ENCODE results near the gene TXNL4B.
"Not testable (repeated sequence)": the region's sequence is repeated elsewhere in the genome, so short reads cannot be mapped to it uniquely, and the experiment has no call there.

The TXNL4B gene

DNA sequence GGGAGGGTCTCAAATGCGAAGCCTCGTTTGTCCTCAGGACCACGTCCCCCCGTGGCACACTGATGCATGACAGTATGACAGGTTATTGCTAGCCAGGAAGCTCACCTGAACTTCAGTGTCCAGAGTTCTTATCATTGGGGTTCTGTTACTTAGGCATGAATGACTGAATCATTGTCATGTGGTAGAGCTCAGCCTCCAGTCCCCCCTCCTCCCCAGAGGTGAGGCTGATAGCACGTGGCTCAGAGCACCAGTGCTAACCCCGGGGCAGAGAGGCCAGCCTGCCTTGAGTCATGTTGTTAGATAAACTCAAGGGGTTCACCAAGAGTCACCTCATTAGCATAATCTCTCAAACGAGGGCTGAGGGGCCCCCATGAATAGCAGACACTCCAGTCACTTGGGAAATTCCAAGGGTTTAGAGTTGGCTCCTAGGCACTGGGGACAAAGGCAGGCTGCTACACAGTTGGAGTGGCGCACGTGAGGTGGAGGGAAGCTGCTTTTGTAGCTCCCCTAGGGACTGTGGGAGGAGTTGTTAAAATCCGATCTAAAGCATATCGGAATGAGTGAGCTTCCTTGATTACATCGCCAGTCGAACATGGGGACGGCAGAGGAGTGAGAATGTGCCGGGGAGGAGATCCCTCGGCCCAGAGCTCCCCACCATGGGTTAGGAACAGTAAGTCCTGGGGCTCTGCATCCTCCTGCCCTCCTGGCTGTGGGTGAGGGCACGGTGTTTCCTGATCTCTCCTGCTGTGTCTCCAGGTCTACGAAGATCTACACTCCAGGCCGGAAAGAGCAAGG lies 18.4 kb upstream of the TXNL4B start:
- DNase-seq (ENCODE audit: low spot score), result no peak

DNA sequence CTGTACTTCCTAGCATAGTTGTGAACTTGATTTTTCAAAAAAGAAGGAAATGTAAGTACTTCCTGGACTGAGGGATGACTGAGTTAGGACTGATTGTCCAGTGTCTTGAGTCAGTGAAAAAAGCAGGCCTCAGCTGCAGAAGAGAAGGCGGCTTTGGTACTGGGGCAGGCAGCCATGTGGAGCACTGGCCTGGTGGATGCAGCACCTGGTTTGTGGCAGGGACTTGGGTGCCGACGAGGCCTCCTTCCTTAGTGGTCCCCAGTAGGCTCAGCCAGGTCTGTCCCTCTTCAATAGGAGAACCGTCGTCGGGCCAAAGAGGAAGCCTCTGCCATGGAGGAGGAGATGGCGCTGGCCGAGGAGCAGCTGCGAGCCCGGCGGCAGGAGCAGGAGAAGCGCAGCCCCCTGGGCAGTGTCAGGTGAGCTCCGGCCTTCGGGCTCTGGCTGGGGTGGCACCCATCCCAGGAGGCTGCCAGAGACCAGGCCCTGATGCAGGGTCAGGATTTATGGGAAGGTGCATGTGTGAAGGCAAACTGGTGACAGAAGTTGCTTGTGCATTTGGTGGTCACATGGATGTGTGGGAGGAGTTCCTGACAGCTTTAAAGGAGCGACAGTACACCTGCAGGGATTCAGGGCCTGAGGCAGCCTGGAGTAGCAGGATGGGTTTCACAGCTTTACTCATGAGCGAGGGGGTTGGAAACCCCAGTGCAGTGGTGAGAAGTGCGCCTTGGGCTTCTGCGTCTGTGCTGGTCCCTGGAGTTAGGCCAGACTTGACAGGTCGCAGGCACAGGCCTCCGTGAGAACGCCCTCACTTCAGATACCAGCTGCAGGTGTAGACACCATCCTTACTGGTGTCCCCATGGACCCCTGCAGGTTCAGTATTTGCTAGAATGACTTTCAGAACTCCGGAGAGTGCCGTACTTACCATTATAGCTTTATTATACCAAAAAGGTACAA lies 17.5 kb upstream of the TXNL4B start:
- no peak for DNase-seq (ENCODE audit: low spot score)

DNA sequence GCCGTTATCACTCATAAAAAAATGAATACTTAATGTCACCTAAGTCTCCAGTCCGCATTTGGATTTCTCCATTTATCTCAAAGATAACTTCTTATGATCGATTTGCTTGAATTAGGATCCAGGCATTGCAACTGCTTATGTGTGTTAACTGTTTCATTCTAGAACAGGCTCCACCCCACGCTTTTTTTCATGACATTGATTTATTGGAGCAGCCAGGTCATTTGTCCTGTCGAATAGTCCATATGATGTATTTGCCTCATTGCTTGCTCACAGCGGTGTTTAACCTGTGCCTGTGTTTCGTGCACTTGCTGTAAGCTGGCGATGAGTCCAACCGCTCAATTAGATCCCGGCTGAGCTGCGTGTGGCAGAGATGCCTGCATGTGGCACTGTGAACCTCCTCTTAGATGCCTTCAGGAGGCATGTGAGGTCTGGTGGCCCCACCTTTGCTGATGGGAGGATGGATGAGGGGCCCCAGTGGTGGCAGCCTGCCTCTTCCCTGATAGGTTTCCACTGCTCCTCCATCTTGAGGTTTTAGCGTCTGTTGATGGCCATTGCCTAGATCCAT lies 16.6 kb upstream of the TXNL4B start:
- no peak for DNase-seq (ENCODE audit: low spot score)

DNA sequence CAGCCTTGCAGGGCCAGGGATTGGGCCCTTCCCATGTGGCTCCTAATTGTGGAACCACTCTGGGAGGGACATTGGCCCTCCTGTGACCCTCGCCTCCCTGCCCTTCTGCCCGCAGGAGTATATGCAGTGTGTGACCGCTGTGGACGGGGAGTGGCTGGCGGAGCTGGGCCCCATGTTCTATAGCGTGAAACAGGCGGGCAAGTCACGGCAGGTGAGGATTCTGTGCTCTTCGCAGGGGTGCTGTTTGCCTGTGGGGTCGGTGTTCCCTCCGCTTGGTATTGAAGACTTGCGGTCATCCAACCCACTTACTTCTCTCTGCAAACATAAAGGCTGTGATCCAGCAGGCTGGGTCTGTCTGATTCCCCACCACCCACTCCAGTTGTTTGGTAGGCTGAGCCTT lies 15.9 kb upstream of the TXNL4B start:
- no peak for DNase-seq (ENCODE audit: low spot score)

DNA sequence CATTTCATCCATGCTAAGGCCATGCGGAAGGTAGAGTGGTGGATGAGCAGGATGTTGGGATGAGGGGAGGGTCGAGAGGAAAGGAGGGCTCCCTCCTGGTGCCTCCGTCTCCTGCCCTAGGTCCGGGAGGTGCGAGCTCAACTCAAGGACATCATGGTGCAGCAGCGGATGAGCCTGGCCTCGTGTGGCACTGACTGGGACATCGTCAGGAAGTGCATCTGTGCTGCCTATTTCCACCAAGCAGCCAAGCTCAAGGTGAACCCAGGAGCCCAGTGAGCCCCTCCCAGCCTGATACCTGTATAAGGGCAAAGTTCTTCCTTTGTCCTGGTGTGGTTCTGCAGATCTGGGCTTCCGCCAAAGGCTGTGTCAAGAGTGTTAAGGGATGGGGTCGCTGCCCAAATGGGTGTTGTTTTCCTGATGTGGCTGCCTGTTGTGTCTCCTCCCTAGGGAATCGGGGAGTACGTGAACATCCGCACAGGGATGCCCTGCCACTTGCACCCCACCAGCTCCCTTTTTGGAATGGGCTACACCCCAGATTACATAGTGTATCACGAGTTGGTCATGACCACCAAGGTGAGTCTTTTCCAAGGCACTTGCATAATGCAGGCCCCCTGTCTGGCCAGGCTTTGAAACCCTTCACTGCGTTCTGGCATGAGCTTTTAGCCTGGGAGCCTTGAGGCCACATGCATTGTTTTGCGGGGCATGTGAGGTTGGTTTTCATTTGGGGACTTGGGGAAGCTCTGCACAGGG lies 15.1 kb upstream of the TXNL4B start:
- no peak for DNase-seq (ENCODE audit: low spot score)

DNA sequence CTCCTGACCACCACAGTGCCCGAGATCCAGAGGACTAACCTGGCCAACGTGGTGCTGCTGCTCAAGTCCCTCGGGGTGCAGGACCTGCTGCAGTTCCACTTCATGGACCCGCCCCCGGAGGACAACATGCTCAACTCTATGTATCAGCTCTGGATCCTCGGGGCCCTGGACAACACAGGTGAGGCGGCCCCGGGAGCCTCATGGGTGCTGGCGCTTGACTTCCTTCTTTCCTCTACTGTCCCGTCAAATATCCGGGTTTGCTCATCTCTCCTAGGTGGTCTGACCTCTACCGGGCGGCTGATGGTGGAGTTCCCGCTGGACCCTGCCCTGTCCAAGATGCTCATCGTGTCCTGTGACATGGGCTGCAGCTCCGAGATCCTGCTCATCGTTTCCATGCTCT lies 14.0 kb upstream of the TXNL4B start:
- DNase-seq (ENCODE audit: low spot score), result no peak

DNA sequence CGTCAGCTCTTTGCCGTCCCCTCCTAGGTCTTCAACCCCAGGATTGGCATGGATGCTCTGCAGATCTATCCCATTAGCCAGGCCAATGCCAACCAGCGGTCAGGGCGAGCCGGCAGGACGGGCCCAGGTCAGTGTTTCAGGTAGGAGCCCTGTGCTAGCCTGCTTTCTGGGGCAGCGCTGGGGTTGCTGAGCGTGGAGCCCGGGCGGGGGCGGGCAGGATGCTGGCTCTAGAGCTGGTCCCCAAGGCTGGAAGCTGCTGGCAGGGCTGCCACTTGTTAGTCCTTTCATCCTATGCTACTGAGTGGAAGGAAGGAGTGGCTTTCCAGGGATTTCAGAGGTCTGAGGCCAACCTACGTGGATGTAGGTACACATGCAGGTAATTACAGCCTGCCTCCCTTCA lies 12.6 kb upstream of the TXNL4B start:
- DNase-seq (ENCODE audit: low spot score), result no peak

DNA sequence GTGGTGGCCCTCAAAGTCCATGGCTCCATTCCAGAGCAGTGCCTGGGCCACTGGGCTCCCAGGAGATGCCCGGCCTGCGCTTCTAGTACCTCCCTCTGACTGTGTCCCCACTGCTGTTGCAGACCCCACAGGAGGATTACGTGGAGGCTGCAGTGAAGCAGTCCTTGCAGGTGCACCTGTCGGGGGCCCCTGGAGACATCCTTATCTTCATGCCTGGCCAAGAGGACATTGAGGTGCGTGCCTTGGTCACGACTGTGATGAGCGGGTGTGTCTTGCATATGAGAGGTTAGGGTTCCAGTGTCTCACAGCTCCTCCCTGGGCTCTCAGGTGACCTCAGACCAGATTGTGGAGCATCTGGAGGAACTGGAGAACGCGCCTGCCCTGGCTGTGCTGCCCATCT lies 11.5 kb upstream of the TXNL4B start:
- DNase-seq (ENCODE audit: low spot score), result no peak

DNA sequence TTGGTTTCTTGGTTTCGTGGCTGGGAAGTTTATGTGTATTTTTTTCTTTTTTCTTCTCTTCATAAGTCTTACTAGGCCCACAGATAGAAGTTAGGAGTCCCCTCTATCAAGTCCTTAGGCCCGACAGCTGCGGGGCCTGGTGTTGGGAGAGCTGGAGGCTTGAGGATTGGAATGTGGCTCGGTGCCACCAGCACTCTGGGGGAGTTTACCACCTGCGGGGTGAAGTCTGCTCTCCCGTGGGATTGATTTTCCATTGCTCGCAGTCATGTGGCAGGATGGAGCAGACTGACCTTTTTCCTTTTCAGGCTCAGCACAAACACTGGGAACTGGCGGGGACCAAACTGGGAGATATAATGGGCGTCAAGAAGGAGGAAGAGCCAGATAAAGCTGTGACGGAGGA lies 7.8 kb upstream of the TXNL4B start:
- no peak for DNase-seq (ENCODE audit: low spot score)

DNA sequence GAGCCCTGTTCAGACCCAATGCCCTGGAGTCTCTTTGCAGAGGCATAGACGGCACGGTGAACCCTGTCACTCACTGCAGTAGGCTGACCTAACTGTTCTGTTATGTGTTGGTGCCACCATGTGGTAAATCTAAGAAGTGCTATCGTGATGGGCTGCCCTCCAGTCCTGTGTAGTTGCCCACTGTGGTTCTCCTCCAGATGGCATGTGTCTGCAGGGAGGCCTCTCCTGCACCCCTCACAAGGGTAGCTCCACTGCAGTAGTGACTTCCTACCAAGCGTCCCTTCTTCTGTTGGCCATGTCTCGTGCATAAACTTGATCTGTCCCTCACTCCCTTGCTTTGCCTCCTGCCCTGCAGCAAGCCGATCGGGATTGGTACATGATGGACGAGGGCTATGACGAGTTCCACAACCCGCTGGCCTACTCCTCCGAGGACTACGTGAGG lies 6.0 kb upstream of the TXNL4B start:
- peak; percentile 73 for DNase-seq (ENCODE audit: low spot score)

DNA sequence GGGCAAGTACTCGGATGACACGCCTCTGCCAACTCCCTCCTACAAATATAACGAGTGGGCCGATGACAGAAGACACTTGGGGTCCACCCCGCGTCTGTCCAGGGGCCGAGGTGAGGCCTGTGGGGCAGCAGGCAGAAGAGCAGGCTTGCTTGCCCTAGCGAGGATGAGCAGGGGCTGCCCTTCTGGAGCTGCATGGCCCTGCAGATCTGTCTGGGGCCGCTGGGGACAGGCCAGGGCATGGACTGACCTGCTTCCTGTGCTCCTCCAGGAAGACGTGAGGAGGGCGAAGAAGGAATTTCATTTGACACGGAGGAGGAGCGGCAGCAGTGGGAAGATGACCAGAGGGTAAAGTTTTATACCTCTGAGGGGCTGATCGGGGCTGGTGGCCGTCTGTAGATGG lies 5.5 kb upstream of the TXNL4B start:
- no peak for DNase-seq (ENCODE audit: low spot score)

DNA sequence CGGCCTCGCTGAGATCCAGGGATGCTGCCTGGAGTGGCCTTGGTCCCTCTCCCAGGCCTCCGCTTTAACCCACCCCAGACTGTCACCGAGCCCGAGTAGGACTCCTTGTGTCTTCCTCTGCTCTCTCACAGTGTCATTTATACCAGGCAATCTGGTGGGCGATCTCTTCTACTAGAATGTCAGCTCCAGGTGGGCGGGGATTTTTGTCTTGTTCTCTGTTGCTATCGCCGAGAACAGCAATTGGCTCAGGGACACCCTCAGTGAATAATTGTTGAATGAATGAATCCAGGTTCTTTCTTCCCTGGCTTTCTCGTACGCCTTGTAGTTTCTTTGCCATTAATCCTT lies 818 bp upstream of the TXNL4B start:
- DNase-seq (ENCODE audit: low spot score), result no peak

DNA sequence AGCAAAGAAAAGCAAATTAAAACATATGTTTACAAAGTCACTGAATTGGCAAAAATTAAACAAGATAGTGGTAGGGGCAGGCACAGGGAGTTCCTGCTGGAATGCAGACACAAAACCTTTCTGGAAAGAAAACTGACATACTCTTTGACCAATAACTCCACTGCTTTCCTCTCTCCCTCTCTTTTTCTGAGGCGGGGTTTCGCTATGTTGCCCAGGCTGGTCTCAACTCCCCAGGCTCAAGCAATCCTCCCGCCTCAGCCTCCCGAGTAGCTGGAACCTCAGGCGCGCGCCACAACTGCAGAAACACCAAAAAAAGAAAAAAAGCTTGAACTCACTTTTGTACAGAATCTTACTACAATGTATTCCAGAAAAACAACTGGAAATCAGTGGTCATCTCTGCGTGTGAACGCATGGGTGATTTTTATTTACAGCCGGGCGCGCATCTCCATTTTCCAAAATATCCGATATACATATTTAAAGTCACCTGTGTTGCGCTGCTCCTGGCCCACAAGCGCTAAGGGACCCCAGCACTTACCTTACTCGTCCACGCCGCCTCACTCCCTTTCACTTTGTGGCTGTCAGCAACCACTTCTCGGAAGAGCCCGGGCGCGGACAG lies 480 bp downstream of the TXNL4B start:
- peak; percentile 61 for DNase-seq (ENCODE audit: low spot score)

DNA sequence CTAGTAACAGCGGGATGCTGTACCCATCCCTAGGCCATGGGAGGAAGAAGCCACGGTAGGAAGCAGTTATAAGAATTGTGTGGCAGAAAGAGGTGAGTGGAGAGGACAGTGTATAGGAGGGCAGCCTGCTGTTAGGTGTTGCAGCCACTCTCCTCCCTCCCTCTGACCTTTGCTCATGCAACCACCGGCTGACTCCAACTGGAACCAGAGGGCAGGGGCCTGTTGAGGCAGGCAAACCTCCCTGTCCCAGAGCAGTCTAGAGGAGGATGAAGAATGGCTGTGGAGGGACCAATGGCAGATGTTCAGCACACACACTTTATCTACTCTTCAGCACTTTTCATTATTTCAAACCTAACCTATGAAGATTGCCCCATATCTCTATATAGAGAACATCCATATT lies 2.2 kb downstream of the TXNL4B start:
- no peak for DNase-seq (ENCODE audit: low spot score)

DNA sequence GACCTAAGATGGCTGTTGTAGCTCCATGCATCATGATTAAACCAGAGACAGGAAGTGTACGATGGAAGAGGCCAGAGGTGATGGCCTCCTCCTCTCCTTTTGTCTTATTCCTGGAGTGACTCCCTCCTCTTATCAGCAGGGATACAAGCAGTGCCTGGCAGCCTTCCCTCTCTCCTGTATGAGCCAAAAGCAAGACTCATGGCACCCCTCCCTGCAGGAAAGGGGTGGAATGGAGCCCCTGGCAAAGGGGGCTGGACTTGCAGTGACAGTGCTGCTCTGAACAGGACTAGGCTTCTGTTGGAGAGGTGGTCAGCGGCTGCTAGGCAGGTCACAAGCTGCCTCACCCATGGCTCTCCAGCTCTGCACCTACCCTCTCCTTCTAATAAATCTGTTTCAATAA lies 8.4 kb downstream of the TXNL4B start:
- DNase-seq (ENCODE audit: low spot score), result no peak

DNA sequence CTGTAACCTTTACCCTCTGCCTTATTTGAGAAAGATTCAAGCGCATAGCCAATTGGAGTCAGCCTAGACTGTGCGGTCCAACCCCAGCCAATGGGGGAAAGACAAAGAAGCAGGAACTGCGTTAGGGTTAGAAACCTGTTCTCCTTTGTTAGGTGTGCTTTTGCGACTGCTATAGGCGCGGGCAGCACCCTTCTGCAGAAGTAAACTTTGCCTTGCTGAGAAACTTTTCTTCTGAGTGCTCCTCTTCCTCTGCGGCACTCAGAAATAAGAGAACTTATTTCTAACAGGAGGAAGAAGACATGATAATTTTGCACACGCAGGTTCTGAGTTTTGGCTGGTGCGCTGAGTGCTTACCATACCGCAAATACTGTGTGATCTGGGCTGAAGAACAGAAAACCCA lies 9.0 kb downstream of the TXNL4B start:
- no peak for DNase-seq (ENCODE audit: low spot score)

DNA sequence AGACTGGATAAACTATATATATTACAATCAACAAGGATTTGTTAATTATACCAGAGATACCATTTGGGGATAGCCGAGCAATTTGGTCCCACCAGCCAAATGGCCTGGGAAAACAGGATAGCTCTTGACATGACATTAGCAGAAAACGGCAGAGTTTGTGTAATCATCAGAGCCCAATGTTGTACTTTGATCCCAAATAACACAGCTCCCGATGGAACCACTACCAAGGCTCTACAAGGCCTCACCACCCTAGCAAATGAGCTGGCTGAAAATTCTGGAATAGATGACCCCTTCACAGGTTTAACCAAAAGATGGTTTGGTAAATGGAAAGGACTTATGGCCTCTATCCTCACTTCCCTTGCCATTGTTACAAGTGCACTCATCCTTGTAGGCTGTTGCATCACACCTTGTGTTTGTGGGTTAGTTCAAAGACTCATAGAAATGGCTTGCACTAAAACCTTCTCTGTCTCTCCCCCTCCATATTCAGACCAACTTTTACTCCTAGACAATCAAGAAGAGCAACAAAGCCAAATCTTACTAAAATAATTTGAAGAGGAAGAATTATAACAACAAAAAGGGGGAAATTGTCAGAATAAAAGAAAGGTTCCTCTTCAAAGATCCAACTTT lies 9.5 kb downstream of the TXNL4B start:
- DNase-seq (ENCODE audit: low spot score), result no peak

DNA sequence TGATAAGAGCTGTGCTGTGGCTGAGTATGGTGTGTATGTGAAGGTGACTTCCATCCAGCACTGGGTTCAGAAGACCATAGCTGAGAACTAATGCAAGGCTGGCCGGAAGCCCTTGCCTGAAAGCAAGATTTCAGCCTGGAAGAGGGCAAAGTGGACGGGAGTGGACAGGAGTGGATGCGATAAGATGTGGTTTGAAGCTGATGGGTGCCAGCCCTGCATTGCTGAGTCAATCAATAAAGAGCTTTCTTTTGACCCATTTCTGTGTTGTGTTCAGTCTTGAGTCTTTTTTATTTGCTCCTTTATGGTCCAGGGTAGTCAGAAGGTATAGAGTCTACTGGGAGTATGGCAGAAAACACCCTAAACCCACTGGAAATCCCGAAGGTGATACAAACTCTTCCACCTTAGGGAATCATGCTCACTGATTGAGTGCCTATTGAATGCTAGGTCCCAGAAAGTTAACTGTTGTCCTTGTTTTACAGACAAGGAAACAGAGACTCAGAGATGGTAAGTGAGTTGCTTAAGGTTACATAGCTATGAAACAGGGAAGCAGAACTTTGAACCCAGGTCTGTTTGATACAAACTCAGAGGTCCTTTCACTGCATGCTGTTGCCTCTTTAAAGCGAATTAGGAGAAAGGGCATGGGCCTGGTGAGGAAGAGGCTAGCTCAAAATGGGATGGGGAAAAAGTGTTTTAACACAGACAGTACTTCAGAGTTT lies 16.3 kb downstream of the TXNL4B start:
- not testable (repeated sequence) for DNase-seq (ENCODE audit: low spot score)

DNA sequence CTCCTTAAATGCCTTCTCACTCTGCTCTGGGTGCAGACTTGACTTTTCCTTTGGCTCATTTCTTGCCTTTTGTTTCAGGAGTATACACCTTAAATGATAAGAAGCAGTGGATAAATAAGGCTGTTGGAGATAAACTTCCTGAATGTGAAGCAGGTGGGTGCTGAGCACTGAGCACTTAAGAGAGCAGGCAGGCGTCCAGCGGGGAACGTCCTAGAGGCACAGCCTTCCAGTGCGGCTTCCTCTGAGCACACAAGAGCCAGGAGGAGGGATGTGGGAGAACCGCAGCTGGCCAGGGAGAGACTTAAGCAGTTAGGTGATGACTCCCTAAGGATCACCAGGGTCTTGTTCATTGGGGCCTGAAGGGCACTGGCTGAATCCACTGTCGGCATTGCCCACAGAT lies 18.4 kb downstream of the TXNL4B start:
- DNase-seq (ENCODE audit: low spot score), result not testable (repeated sequence)

DNA sequence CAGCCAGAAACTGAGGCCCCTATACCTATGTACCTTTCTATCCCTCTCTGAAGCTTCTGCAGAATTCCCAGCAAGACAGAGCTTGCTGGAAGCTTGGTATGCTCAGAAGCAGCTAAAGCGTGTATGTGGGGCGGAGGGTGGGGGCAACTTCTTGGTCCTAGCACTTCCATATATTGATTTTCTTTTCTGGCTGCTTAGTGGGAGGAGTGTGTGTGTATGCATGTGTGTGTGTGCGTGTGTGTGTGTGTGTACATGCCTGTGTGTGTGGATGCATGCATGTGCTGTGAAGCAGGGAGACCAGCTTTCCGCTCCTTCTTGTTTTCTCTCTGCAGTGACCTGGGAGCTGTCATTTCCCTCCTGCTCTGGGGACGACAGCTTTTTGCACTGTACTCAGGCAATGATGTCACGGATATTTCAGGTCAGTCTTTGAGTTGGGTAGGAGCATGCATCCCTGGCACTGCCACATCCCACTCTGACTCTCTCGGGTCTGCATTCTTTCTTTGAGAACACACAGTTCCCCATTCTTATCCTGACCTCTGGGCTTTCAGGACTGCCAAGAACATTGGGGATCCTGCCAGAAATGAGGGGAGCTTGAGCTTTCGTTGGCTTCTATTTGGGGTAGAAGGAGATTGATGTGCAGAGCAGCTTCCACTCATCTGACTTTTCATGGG lies 19.7 kb downstream of the TXNL4B start:
- no peak for DNase-seq (ENCODE audit: low spot score)
